COLO829 (cell line): ENCODE results near the gene TRIM54.
"Not testable (repeated sequence)": the region's sequence is repeated elsewhere in the genome, so short reads cannot be mapped to it uniquely, and the experiment has no call there.

Experiments
- DNase-seq: peaks from one replicate; pipeline ENCODE4 v3.0.0; 2012; ENCODE audit warnings: low spot score

TRIM54 gene

GRCh38 chr2:27258051-27258450 is 24.2 kb upstream of the TRIM54 start:
- no peak for DNase-seq

GRCh38 chr2:27261241-27261925 is 20.8 kb upstream of the TRIM54 start:
- no peak for DNase-seq

- DNase-seq = no peak
Observed at GRCh38 chr2:27261926-27262298, 20.3 kb upstream of the TRIM54 start.

- DNase-seq = no peak
Observed at GRCh38 chr2:27262379-27263286, 19.6 kb upstream of the TRIM54 start, which contains the start of gene SLC30A3. TSS of gene SLC30A3 (minus strand) at chr2:27263047. CDS start at chr2:27262906, 141 bp downstream.

GRCh38 chr2:27263287-27264252 is 18.7 kb upstream of the TRIM54 start:
- DNase-seq = no peak

GRCh38 chr2:27264253-27264752 is 17.9 kb upstream of the TRIM54 start:
- DNase-seq = no peak

- no peak for DNase-seq
Observed at GRCh38 chr2:27264753-27265535, 17.3 kb upstream of the TRIM54 start.

GRCh38 chr2:27265536-27265870 is 16.7 kb upstream of the TRIM54 start:
- no peak for DNase-seq

- not testable (repeated sequence) for DNase-seq
Observed at GRCh38 chr2:27268296-27268695, 13.9 kb upstream of the TRIM54 start.

GRCh38 chr2:27270131-27270530 is 12.1 kb upstream of the TRIM54 start:
- no peak for DNase-seq

- DNase-seq = no peak
Observed at GRCh38 chr2:27270670-27271069, 11.6 kb upstream of the TRIM54 start.

- no peak for DNase-seq
Observed at GRCh38 chr2:27271631-27272340, 10.4 kb upstream of the TRIM54 start.

- DNase-seq = not testable (repeated sequence)
Observed at GRCh38 chr2:27272537-27273522, 9.4 kb upstream of the TRIM54 start.

- DNase-seq = no peak
Observed at GRCh38 chr2:27275211-27276150, 6.7 kb upstream of the TRIM54 start, which contains the start of gene DNAJC5G. TSS of gene DNAJC5G (plus strand) at chr2:27275433. CDS start at chr2:27276729, 1,296 bp downstream.

- DNase-seq = no peak
Observed at GRCh38 chr2:27278010-27278409, 4.2 kb upstream of the TRIM54 start.

GRCh38 chr2:27280826-27281225 is 1.4 kb upstream of the TRIM54 start:
- DNase-seq = no peak

- DNase-seq = no peak
Observed at GRCh38 chr2:27281442-27281841, 787 bp upstream of the TRIM54 start.

- no peak for DNase-seq
Observed at GRCh38 chr2:27282892-27283291, 663 bp downstream of the TRIM54 start.
